ENCODE results near the gene CTXN1. TPM values are rescaled to one million over a fixed set of nuclear protein-coding genes. Genes with fewer than 3 reads are reported as not detected.

CTXN1 gene
- polyA plus RNA-seq, 1 of the 3 experiments (the other 2 are of a cell fraction): 53.8 TPM

DNA sequence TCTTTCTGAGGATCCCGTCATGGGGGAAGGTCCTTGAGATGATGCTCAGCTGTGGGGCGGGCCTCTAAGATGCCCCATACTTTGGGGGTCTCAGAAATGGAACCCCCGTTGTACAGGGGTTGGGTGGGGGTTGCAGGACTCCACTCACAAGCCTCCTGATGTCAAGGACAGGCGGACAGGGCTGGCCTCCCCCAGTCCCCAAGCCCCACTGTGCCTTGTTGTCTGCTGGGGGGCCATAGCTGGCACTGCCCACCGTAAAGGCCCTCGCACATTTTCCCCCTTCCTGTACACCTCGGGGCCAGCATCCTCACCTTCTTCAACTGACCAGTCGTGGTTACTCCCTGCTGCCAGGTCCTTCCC is 3.1 kb downstream of the CTXN1 start:
- H3K9ac ChIP-seq: no peak overlapping the region
- H2AFZ ChIP-seq (ENCODE audit: low read depth): no peak overlapping the region
- CTCF ChIA-PET: interaction anchor here (0.7 to 1.9 kb wide), 5 partner anchors 18 to 70 kb away, joined by 3 to 5 read pairs (median 3); no protein-coding TSS in a partner anchor
- DNase-seq: no peak
- POLR2A ChIA-PET: interaction anchor here (1.7 kb wide), 1 partner anchor 20 kb away, joined by 7 read pairs; the partner anchor contains the start of gene TIMM44
- WGBS (ENCODE audit: low lambda C conversion rate): 93% methylated on average over 3 of the region's 8 CpGs
- peaks cover 8% of the 10 kb centered on the region for H3F3A ChIP-seq (replicated peaks; ENCODE audit: insufficient read depth)
- H3K79me2 ChIP-seq (ENCODE audit: insufficient read depth): peaks cover 24% of the 10 kb centered on the region; the same call in 1 of the 2 replicates
- H3K4me1 ChIP-seq (ENCODE audit: control insufficient read depth in 1 of 2, insufficient read depth in 2 of 2, low read depth in 1 of 2, low read length in 1 of 2): peaks cover 22 to 49% of the 10 kb centered on the region in 2 experiments; a peak in 3 of 4 replicates
- no peaks in the 10 kb centered on the region for H3K27me3 ChIP-seq (ENCODE audit: insufficient read depth)
- TF ChIP-seq, protein P1, sequence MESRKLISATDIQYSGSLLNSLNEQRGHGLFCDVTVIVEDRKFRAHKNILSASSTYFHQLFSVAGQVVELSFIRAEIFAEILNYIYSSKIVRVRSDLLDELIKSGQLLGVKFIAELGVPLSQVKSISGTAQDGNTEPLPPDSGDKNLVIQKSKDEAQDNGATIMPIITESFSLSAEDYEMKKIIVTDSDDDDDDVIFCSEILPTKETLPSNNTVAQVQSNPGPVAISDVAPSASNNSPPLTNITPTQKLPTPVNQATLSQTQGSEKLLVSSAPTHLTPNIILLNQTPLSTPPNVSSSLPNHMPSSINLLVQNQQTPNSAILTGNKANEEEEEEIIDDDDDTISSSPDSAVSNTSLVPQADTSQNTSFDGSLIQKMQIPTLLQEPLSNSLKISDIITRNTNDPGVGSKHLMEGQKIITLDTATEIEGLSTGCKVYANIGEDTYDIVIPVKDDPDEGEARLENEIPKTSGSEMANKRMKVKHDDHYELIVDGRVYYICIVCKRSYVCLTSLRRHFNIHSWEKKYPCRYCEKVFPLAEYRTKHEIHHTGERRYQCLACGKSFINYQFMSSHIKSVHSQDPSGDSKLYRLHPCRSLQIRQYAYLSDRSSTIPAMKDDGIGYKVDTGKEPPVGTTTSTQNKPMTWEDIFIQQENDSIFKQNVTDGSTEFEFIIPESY (IDR thresholded peaks at IDR 0.05; ENCODE audit: borderline replicate concordance, low read depth): no peak
- no peak for TF ChIP-seq EP300 (IDR thresholded peaks at IDR 0.05; ENCODE audit: borderline replicate concordance in 1 of 2, low read depth in 1 of 2, low read length in 1 of 2)
- TF ChIP-seq EZH2phosphoT487 (IDR thresholded peaks at IDR 0.05; ENCODE audit: borderline replicate concordance, low read depth): no peak
- no peak for TF ChIP-seq RFX5 (IDR thresholded peaks at IDR 0.05; ENCODE audit: low read length)
- TF ChIP-seq SMC3 (IDR thresholded peaks at IDR 0.05; ENCODE audit: low read depth, low read length): no peak
- TF ChIP-seq TAF1 (IDR thresholded peaks at IDR 0.05; ENCODE audit: borderline replicate concordance, low read depth, low read length): no peak
- TF ChIP-seq GATA2 (CRISPR knock-in tag; IDR thresholded peaks at IDR 0.05): no peak
- no peak for TF ChIP-seq RAD21 (IDR thresholded peaks at IDR 0.05; ENCODE audit: low read length)
- no peak for TF ChIP-seq ELF1 (IDR thresholded peaks at IDR 0.05)
- no peak for TF ChIP-seq FOXM1 (IDR thresholded peaks at IDR 0.05; ENCODE audit: low read depth)
- no peak for TF ChIP-seq FOSL2 (IDR thresholded peaks at IDR 0.05; ENCODE audit: borderline replicate concordance, low read depth)
- TF ChIP-seq CHD2 (IDR thresholded peaks at IDR 0.05; ENCODE audit: low read length, partially characterized antibody): no peak
- TF ChIP-seq, protein P2, sequence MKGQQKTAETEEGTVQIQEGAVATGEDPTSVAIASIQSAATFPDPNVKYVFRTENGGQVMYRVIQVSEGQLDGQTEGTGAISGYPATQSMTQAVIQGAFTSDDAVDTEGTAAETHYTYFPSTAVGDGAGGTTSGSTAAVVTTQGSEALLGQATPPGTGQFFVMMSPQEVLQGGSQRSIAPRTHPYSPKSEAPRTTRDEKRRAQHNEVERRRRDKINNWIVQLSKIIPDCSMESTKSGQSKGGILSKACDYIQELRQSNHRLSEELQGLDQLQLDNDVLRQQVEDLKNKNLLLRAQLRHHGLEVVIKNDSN (IDR thresholded peaks at IDR 0.05; ENCODE audit: borderline replicate concordance, low read depth): no peak
- TF ChIP-seq SIN3A (IDR thresholded peaks at IDR 0.05; ENCODE audit: borderline replicate concordance, low read depth, low read length): no peak
- TF ChIP-seq RCOR1 (IDR thresholded peaks at IDR 0.05; ENCODE audit: low read length): no peak
- TF ChIP-seq POLR2AphosphoS5 (IDR thresholded peaks at IDR 0.05; ENCODE audit: low read depth, low read length): no peak
- no peak for TF ChIP-seq NRF1 (IDR thresholded peaks at IDR 0.05; ENCODE audit: low read depth, low read length)
- H3K9me3 ChIP-seq: no peaks in the 10 kb centered on the region
- peaks cover 0 to 23% of the 10 kb centered on the region in 2 experiments for H3K36me3 ChIP-seq (replicated peaks in 1 of 2; ENCODE audit: control insufficient read depth in 1 of 2, insufficient read depth in 2 of 2, low read length in 1 of 2)
- no peak overlapping the region for H3K4me2 ChIP-seq
- H3K27ac ChIP-seq (ENCODE audit: low read depth in 2 of 2, low read length in 1 of 2): no peak overlapping the region
- H3K4me3 ChIP-seq (ENCODE audit: low read depth in 2 of 2, low read length in 1 of 2): no peak overlapping the region
- H3K9me2 ChIP-seq: no peaks in the 10 kb centered on the region
- H4K20me1 ChIP-seq (ENCODE audit: insufficient read depth): peaks cover 33% of the 10 kb centered on the region

Data from SK-N-SH (cell line).